Frontal cortex (tissue), 4 donors: ENCODE data around the gene RAD51D. TPM values are rescaled to one million over a fixed set of nuclear protein-coding genes. Genes with fewer than 3 reads are reported as not detected.
"Not testable (repeated sequence)": the region's sequence is repeated elsewhere in the genome, so short reads cannot be mapped to it uniquely, and the experiment has no call there.

Experiments used
- DNase-seq, 2 donors: peaks; one replicate each; pipeline ENCODE4 v3.0.0; 2012; ENCODE audit warnings: low spot score in 2 of 2
- FAIRE-seq: peaks from 2 replicates; lab custom pipeline; 2012; peaks lifted over from hg19 to GRCh38; lab: Jason Lieb, UNC
- total RNA-seq: library from RNA; depleted of rRNA; stranded (reverse); fragments of >200 nt; gene quantifications from one replicate; pipeline ENCODE4 v1.2.3, GENCODE V29; 2014
- donor health status: control.
- donor health status: control.
- donor health status: control.

The RAD51D gene
- total RNA-seq, 1 donor from 2014 or later: 9.8 TPM

- FAIRE-seq: no peak
- no peak for DNase-seq
These were observed 19.8 kb downstream of the RAD51D start for GRCh38 chr17:35099908-35100307.

- DNase-seq: no peak
- no peak for FAIRE-seq
These were observed 21.9 kb downstream of the RAD51D start for GRCh38 chr17:35097776-35098175.

GRCh38 chr17:35095741-35096140 is 23.9 kb downstream of the RAD51D start:
- DNase-seq: no peak
- FAIRE-seq: no peak

- FAIRE-seq (no peak), DNase-seq (no peak)
These were observed 24.8 kb downstream of the RAD51D start for GRCh38 chr17:35094902-35095301.

GRCh38 chr17:35090707-35091106 is 29.0 kb downstream of the RAD51D start:
- not testable (repeated sequence) for DNase-seq, FAIRE-seq

- no peak for FAIRE-seq
- DNase-seq: no peak
These were observed 29.9 kb downstream of the RAD51D start for GRCh38 chr17:35089586-35090296.

GRCh38 chr17:35088881-35089585 is 30.6 kb downstream of the RAD51D start:
- FAIRE-seq: no peak
- DNase-seq: peak; percentile 92

- DNase-seq: peak; percentile 27 to 43
- no peak for FAIRE-seq
These were observed 31.2 kb downstream of the RAD51D start for GRCh38 chr17:35088356-35088880.

- peak in 1 of 2 donors; percentile 13 for DNase-seq
- no peak for FAIRE-seq
These were observed 31.8 kb downstream of the RAD51D start for GRCh38 chr17:35087731-35088355.

GRCh38 chr17:35086931-35087573 is 32.6 kb downstream of the RAD51D start:
- FAIRE-seq (no peak), DNase-seq (no peak)

GRCh38 chr17:35086164-35086563 is 33.5 kb downstream of the RAD51D start:
- no peak for FAIRE-seq
- no peak for DNase-seq

- FAIRE-seq (no peak), DNase-seq (no peak)
These were observed 34.7 kb downstream of the RAD51D start for GRCh38 chr17:35084987-35085386.

- FAIRE-seq (no peak), DNase-seq (no peak)
These were observed 36.6 kb downstream of the RAD51D start for GRCh38 chr17:35083071-35083470.

GRCh38 chr17:35082073-35082657 is 37.5 kb downstream of the RAD51D start:
- DNase-seq (peak in 1 of 2 donors; percentile 34), FAIRE-seq (no peak)

- FAIRE-seq (no peak), DNase-seq (no peak)
These were observed 38.0 kb downstream of the RAD51D start for GRCh38 chr17:35081638-35082037.

GRCh38 chr17:35080536-35080935 is 39.1 kb downstream of the RAD51D start:
- no peak for FAIRE-seq
- DNase-seq: no peak

- FAIRE-seq (no peak), DNase-seq (no peak)
These were observed 39.9 kb downstream of the RAD51D start for GRCh38 chr17:35079547-35080423.

GRCh38 chr17:35076874-35077273 is 42.8 kb downstream of the RAD51D start:
- FAIRE-seq (no peak), DNase-seq (no peak)
